CD14-positive monocyte (primary cell): ENCODE measurements around the gene BFSP2. TPM values are rescaled to one million over a fixed set of nuclear protein-coding genes. Genes with fewer than 3 reads are reported as not detected.

Source experiments
- DNase-seq, 3 donors: peaks; one replicate each; pipeline ENCODE4 v3.0.0-alpha.2; 2011 to 2022
- H2AFZ ChIP-seq: 2 replicates; pipeline ENCODE4 v1.6.0; 2012; ENCODE audit warnings: mild to moderate bottlenecking, low read depth, low read length, inconsistent platforms; ENCODE audit not compliant: insufficient read depth, poor library complexity, severe bottlenecking
- H3K27ac ChIP-seq, 2 donors: 1 replicate in 1 of 2; 2 replicates in 1 of 2; pipeline ENCODE4 v1.5.1; 2012 to 2013; ENCODE audit warnings: low read length in 2 of 2, control low read depth in 1 of 2, inconsistent platforms in 1 of 2, low read depth in 1 of 2, mild to moderate bottlenecking in 1 of 2
- H3K27me3 ChIP-seq, 2 donors: one replicate each; pipeline versions ENCODE4 v1.6.0 to v1.6.1; 2011 to 2013; ENCODE audit warnings: low read length in 2 of 2; ENCODE audit not compliant: control insufficient read depth in 2 of 2, insufficient read depth in 2 of 2
- H3K36me3 ChIP-seq, 2 donors: replicated peaks in 1 of 2; 1 replicate in 1 of 2; 2 replicates in 1 of 2; pipeline versions ENCODE4 v1.5.1 to v1.6.1; 2012 to 2013; ENCODE audit warnings: low read length in 2 of 2, control low read depth in 1 of 2, inconsistent platforms in 1 of 2, mild to moderate bottlenecking in 1 of 2; ENCODE audit not compliant: insufficient read depth in 2 of 2, control insufficient read depth in 1 of 2
- H3K4me1 ChIP-seq, 2 donors: 1 replicate in 1 of 2; 2 replicates in 1 of 2; pipeline versions ENCODE4 v1.5.1 to v1.6.1; 2012 to 2013; ENCODE audit warnings: low read length in 2 of 2, control low read depth in 1 of 2, inconsistent platforms in 1 of 2, mild to moderate bottlenecking in 1 of 2, moderate library complexity in 1 of 2; ENCODE audit not compliant: insufficient read depth in 2 of 2, control insufficient read depth in 1 of 2
- H3K4me2 ChIP-seq: replicated peaks from 2 replicates; pipeline ENCODE3; 2012; ENCODE audit warnings: low read length, moderate library complexity, mild to moderate bottlenecking; ENCODE audit not compliant: poor library complexity, severe bottlenecking; ENCODE audit errors: extremely low read depth
- H3K4me3 ChIP-seq, 3 experiments: fragments of 200-600 bp in 1 of 3; sonication (generic) in 1 of 3; replicated peaks in 1 of 3; 1 replicate in 2 of 3; 2 replicates in 1 of 3; pipeline ENCODE4 v1.5.1; 2011 to 2013; ENCODE audit warnings: low read length in 3 of 3, mild to moderate bottlenecking in 3 of 3, control low read depth in 2 of 3, low read depth in 2 of 3, inconsistent platforms in 1 of 3, moderate library complexity in 1 of 3
- H3K79me2 ChIP-seq: 2 replicates; pipeline ENCODE4 v1.6.0; 2012; ENCODE audit warnings: mild to moderate bottlenecking, control low read depth, inconsistent platforms, low read length, moderate library complexity; ENCODE audit not compliant: insufficient read depth
- H3K9ac ChIP-seq: 2 replicates; pipeline ENCODE4 v1.6.0; 2017; ENCODE audit warnings: low read length, mild to moderate bottlenecking; ENCODE audit not compliant: insufficient read depth, poor library complexity, severe bottlenecking
- H3K9me3 ChIP-seq, 2 donors: replicated peaks in 1 of 2; 1 replicate in 1 of 2; 2 replicates in 1 of 2; pipeline versions ENCODE4 v1.5.1 to v1.6.1; 2012 to 2013; ENCODE audit warnings: low read length in 2 of 2, control low read depth in 1 of 2; ENCODE audit not compliant: control insufficient read depth in 1 of 2, insufficient read depth in 1 of 2
- H4K20me1 ChIP-seq: 2 replicates; pipeline ENCODE4 v1.6.0; 2012; ENCODE audit warnings: mild to moderate bottlenecking, low read length, control low read depth, moderate library complexity; ENCODE audit not compliant: insufficient read depth
- H3K27ac Mint-ChIP-seq, 7 donors: one replicate each; pipeline ENCODE4 v1.8.0; 2020; ENCODE audit warnings: mild to moderate bottlenecking in 7 of 7, mixed read lengths in 7 of 7, moderate library complexity in 6 of 7, inconsistent platforms in 2 of 7
- H3K27me3 Mint-ChIP-seq, 3 donors: one replicate each; pipeline ENCODE4 v1.8.0; 2021 to 2022; ENCODE audit warnings: low read depth in 3 of 3, mild to moderate bottlenecking in 3 of 3, mixed read lengths in 3 of 3, moderate library complexity in 3 of 3, inconsistent platforms in 1 of 3
- H3K36me3 Mint-ChIP-seq, 2 donors: one replicate each; pipeline ENCODE4 v1.8.0; 2020; ENCODE audit warnings: mixed read lengths in 2 of 2, inconsistent platforms in 1 of 2, mild to moderate bottlenecking in 1 of 2
- H3K4me1 Mint-ChIP-seq: one replicate; pipeline ENCODE4 v1.8.0; 2020; ENCODE audit warnings: mild to moderate bottlenecking, mixed read lengths
- H3K4me3 Mint-ChIP-seq, 2 donors: one replicate each; pipeline ENCODE4 v1.8.0; 2020; ENCODE audit warnings: mild to moderate bottlenecking in 2 of 2, mixed read lengths in 2 of 2, moderate library complexity in 1 of 2
- H3K9me3 Mint-ChIP-seq, 7 donors: one replicate each; pipeline ENCODE4 v1.8.0; 2020 to 2022; ENCODE audit warnings: mixed read lengths in 7 of 7, mild to moderate bottlenecking in 6 of 7, moderate library complexity in 6 of 7, inconsistent platforms in 2 of 7
- WGBS: methylation state at CpG from one replicate; pipeline ENCODE4 v1.1.5; 2013; ENCODE audit warnings: missing lambda C conversion rate; ENCODE audit not compliant: insufficient coverage; 5-methylcytosine and 5-hydroxymethylcytosine counted together
- intact Hi-C, 2 donors: fragments of 100-400 bp; cut with micrococcal nuclease; formaldehyde crosslinking; loops; one replicate each; pipeline versions ENCODE4 v1.15.0 to v1.15.1; 2023
- polyA plus RNA-seq, 3 donors: library from polyadenylated mRNA; depleted of rRNA in 1 of 3; unstranded in 2 of 3; stranded (reverse) in 1 of 3; fragments of 300-500 nt in 2 of 3; fragments of >200 nt in 1 of 3; fragmentation: Illumina TruSeq in 2 of 3; gene quantifications; 1 replicate in 2 of 3; 2 replicates in 1 of 3; pipeline ENCODE4 v1.2.3, GENCODE V29; 2012 to 2021
- TF ChIP-seq, protein P1 (sequence below): fragments of 200-600 bp; IDR thresholded peaks from one replicate; pipeline ENCODE4 v1.8.0; 2022; ENCODE audit warnings: antibody characterized with exemption, mild to moderate bottlenecking

The BFSP2 gene
- polyA plus RNA-seq, 3 donors = not detected

DNA sequence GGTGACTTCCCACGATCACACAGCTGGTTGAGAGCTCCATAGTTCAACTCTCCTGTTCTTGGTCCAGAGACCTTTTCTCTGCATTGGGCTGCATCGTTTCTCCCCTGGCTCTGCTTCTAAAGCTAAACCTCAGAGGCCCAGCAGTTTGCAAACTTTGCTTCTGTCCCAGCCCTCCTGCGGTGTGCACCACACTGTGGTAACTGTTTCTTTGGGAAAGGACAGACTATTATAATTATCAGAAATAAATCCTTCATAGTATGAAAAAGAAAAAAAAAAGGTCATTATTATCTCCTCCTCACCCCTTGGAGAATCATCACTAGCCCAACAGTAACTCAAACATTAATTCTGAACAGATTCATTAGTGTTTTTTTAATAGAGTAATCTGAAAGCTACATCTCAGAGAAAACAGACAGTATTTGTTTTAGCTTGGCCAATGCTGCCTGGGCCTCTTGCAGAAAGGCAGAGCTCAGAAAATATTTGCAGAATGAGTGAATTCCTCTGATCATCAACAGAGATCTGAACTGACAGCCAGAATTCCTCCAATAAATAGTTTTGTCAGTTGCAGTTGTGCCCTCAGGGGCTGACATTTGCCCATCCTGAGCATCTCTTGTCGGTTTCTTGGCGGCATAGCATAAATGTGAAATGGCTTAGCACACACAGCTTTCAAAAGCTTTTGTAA lies 52.9 kb downstream of the BFSP2 start:
- Mint-ChIP-seq H3K27ac (no peak overlapping the region), H3K4me3 (no peak overlapping the region), H3K27me3 (peaks cover 0 to 2% (median 2%) of the 10 kb centered on the region in 3 donors), H3K9me3 (peaks cover 0 to 5% (median 0%) of the 10 kb centered on the region in 7 donors), H3K36me3 (no peaks in the 10 kb centered on the region), H3K4me1 (peaks cover 21% of the 10 kb centered on the region)
- Histone ChIP-seq H2AFZ (no peak overlapping the region), H3K79me2 (no peaks in the 10 kb centered on the region), H3K9me3 (no peaks in the 10 kb centered on the region), H4K20me1 (no peaks in the 10 kb centered on the region), H3K9ac (no peak overlapping the region), H3K27ac (no peak overlapping the region), H3K36me3 (no peaks in the 10 kb centered on the region), H3K4me1 (peaks cover 11 to 17% of the 10 kb centered on the region in 2 donors), H3K4me2 (no peak overlapping the region), H3K4me3 (no peak overlapping the region), H3K27me3 (no peaks in the 10 kb centered on the region)
- no peak for DNase-seq
- TF ChIP-seq, protein P1, sequence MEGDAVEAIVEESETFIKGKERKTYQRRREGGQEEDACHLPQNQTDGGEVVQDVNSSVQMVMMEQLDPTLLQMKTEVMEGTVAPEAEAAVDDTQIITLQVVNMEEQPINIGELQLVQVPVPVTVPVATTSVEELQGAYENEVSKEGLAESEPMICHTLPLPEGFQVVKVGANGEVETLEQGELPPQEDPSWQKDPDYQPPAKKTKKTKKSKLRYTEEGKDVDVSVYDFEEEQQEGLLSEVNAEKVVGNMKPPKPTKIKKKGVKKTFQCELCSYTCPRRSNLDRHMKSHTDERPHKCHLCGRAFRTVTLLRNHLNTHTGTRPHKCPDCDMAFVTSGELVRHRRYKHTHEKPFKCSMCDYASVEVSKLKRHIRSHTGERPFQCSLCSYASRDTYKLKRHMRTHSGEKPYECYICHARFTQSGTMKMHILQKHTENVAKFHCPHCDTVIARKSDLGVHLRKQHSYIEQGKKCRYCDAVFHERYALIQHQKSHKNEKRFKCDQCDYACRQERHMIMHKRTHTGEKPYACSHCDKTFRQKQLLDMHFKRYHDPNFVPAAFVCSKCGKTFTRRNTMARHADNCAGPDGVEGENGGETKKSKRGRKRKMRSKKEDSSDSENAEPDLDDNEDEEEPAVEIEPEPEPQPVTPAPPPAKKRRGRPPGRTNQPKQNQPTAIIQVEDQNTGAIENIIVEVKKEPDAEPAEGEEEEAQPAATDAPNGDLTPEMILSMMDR = no peak
- intact Hi-C loops = no loop called here
- WGBS = 96% methylated on average over 3 of the region's 5 CpGs

GRCh38 chr3:133453383-133453782 lies 53.5 kb downstream of the BFSP2 start:
- H3K27ac Mint-ChIP-seq = no peak overlapping the region
- H3K36me3 Mint-ChIP-seq = no peaks in the 10 kb centered on the region
- Histone ChIP-seq H3K9me3 (no peaks in the 10 kb centered on the region), H3K9ac (no peak overlapping the region), H3K4me3 (no peak overlapping the region), H2AFZ (no peak overlapping the region), H3K27ac (no peak overlapping the region), H3K36me3 (no peaks in the 10 kb centered on the region), H3K79me2 (no peaks in the 10 kb centered on the region), H3K4me2 (no peak overlapping the region), H3K4me1 (peaks cover 7 to 12% of the 10 kb centered on the region in 2 donors), H3K27me3 (no peaks in the 10 kb centered on the region), H4K20me1 (no peaks in the 10 kb centered on the region)
- no peak overlapping the region for H3K4me3 Mint-ChIP-seq
- peaks cover 15% of the 10 kb centered on the region for H3K4me1 Mint-ChIP-seq
- TF ChIP-seq, protein P1 = no peak
- no peak for DNase-seq
- no CpG with 5 or more reads among the region's 3 CpGs for WGBS
- H3K27me3 Mint-ChIP-seq = peaks cover 0 to 2% (median 2%) of the 10 kb centered on the region in 3 donors
- intact Hi-C loops = no loop called here
- peaks cover 0 to 5% (median 0%) of the 10 kb centered on the region in 7 donors for H3K9me3 Mint-ChIP-seq
